HG03432 (cell line): Measurements from ENCODE around the gene CSRP1.
"Not testable (repeated sequence)": the region's sequence is repeated elsewhere in the genome, so short reads cannot be mapped to it uniquely, and the experiment has no call there.

ENCODE experiments used
- ATAC-seq: cut with Tn5 transposase; IDR thresholded peaks from one replicate; pipeline ENCODE4 v1.9.1; 2021; ENCODE audit warnings: mild to moderate bottlenecking, moderate library complexity; ENCODE audit not compliant: unreplicated experiment

The CSRP1 gene

GRCh38 chr1:201481761-201482493, 25.0 kb downstream of the CSRP1 start:
- ATAC-seq = peak; percentile 77

GRCh38 chr1:201481004-201481380, 25.9 kb downstream of the CSRP1 start:
- ATAC-seq = no peak

GRCh38 chr1:201480231-201481003, 26.5 kb downstream of the CSRP1 start:
- peak; percentile 67 for ATAC-seq

GRCh38 chr1:201479201-201479730, 27.7 kb downstream of the CSRP1 start:
- ATAC-seq = no peak

- not testable (repeated sequence) for ATAC-seq
Measured at GRCh38 chr1:201478666-201479065, 28.3 kb downstream of the CSRP1 start.

GRCh38 chr1:201476670-201477344, 30.1 kb downstream of the CSRP1 start:
- no peak for ATAC-seq

- ATAC-seq = no peak
Measured at GRCh38 chr1:201475915-201476669, 30.8 kb downstream of the CSRP1 start.

GRCh38 chr1:201475130-201475529, 31.8 kb downstream of the CSRP1 start:
- no peak for ATAC-seq

GRCh38 chr1:201473296-201473695, 33.6 kb downstream of the CSRP1 start:
- no peak for ATAC-seq

GRCh38 chr1:201472321-201472720, 34.6 kb downstream of the CSRP1 start:
- ATAC-seq = not testable (repeated sequence)

- ATAC-seq = no peak
Measured at GRCh38 chr1:201471772-201472171, 35.2 kb downstream of the CSRP1 start.

GRCh38 chr1:201470581-201470980, 36.3 kb downstream of the CSRP1 start:
- no peak for ATAC-seq

- no peak for ATAC-seq
Measured at GRCh38 chr1:201469645-201470074, 37.3 kb downstream of the CSRP1 start.

- peak; percentile 91 for ATAC-seq
Measured at GRCh38 chr1:201468844-201469644, 37.9 kb downstream of the CSRP1 start, which contains the start of gene PHLDA3. PHLDA3 (minus strand) TSS chr1:201469188; CDS start chr1:201468786, 402 bp downstream.

GRCh38 chr1:201468501-201468843, 38.5 kb downstream of the CSRP1 start:
- ATAC-seq = peak; percentile 47

GRCh38 chr1:201466492-201466891, 40.4 kb downstream of the CSRP1 start:
- ATAC-seq = no peak

- no peak for ATAC-seq
Measured at GRCh38 chr1:201465698-201466290, 41.1 kb downstream of the CSRP1 start.

GRCh38 chr1:201463071-201463552, 43.8 kb downstream of the CSRP1 start:
- no peak for ATAC-seq
